IMR-90 (cell line): Measurements from ENCODE around the gene PLA2G15. TPM values are rescaled to one million over a fixed set of nuclear protein-coding genes. Genes with fewer than 3 reads are reported as not detected.

Experiments used
- ATAC-seq: fragments of 200-7000 bp; cut with Tn5 transposase; 2 replicates; pipeline ENCODE4 v1.9.1; 2020; ENCODE audit warnings: low read depth, mild to moderate bottlenecking, moderate library complexity
- BruUV-seq: library from RNA; stranded (reverse); fragments of 400-500 nt; replicated peaks from 2 replicates; lab custom pipeline; 2021; lab: Mats Ljungman, UMichigan
- CTCF ChIA-PET: fragments of 300-600 bp; formaldehyde crosslinking; extraction: SDS; loops from one replicate; lab custom pipeline; 2021; ENCODE audit warnings: antibody characterized with exemption; lab: Yijun Ruan, JAX
- POLR2A ChIA-PET: fragments of 300-600 bp; sonication (Branson Sonifier 250); formaldehyde crosslinking; loops from one replicate; lab custom pipeline; 2022; ENCODE audit warnings: antibody characterized with exemption; ENCODE audit not compliant: unreplicated experiment; lab: Charles Lee
- DNase-seq: peaks from one replicate; pipeline ENCODE4 v3.0.0; 2013
- H2AFZ ChIP-seq: replicated peaks from 2 replicates; pipeline ENCODE3; 2013; ENCODE audit warnings: low read length, mild to moderate bottlenecking; ENCODE audit not compliant: poor library complexity
- H2AK5ac ChIP-seq: 2 replicates; pipeline ENCODE4 v1.6.1; 2013; ENCODE audit warnings: low read depth, low read length, inconsistent platforms
- H2AK9ac ChIP-seq: replicated peaks from 2 replicates; pipeline ENCODE3; 2013; ENCODE audit warnings: mild to moderate bottlenecking, low read depth, low read length, moderate library complexity; ENCODE audit not compliant: poor library complexity
- H2BK120ac ChIP-seq: 2 replicates; pipeline ENCODE4 v1.6.1; 2013; ENCODE audit warnings: low read depth, low read length, inconsistent platforms
- H2BK15ac ChIP-seq: 3 replicates; pipeline ENCODE4 v1.6.1; 2013; ENCODE audit warnings: low read depth, low read length, inconsistent platforms
- H2BK20ac ChIP-seq: 2 replicates; pipeline ENCODE4 v1.6.1; 2013; ENCODE audit warnings: low read depth, mild to moderate bottlenecking, inconsistent platforms, low read length, moderate library complexity
- H2BK5ac ChIP-seq: 2 replicates; pipeline ENCODE4 v1.6.1; 2013; ENCODE audit warnings: mild to moderate bottlenecking, low read depth, low read length, inconsistent platforms; ENCODE audit not compliant: poor library complexity, severe bottlenecking
- H3K14ac ChIP-seq: replicated peaks from 2 replicates; pipeline ENCODE4 v1.6.1; 2013; ENCODE audit warnings: low read depth, low read length, inconsistent platforms
- H3K18ac ChIP-seq: 2 replicates; pipeline ENCODE4 v1.6.1; 2013; ENCODE audit warnings: low read depth, low read length, control low read depth
- H3K23ac ChIP-seq: 2 replicates; pipeline ENCODE4 v1.6.1; 2013; ENCODE audit warnings: low read depth, low read length, inconsistent platforms
- H3K27ac ChIP-seq: 2 replicates; pipeline ENCODE4 v1.5.1; 2013; ENCODE audit warnings: mild to moderate bottlenecking, control low read depth, low read length; ENCODE audit not compliant: insufficient read depth
- H3K27me3 ChIP-seq: 2 replicates; pipeline ENCODE4 v1.6.1; 2013; ENCODE audit warnings: low read length; ENCODE audit not compliant: control insufficient read depth, insufficient read depth
- H3K36me3 ChIP-seq: 2 replicates; pipeline ENCODE4 v1.6.1; 2013; ENCODE audit warnings: low read length, mixed read lengths; ENCODE audit not compliant: control insufficient read depth, insufficient read depth
- H3K4ac ChIP-seq: 2 replicates; pipeline ENCODE4 v1.6.1; 2013; ENCODE audit warnings: low read depth, low read length, inconsistent platforms
- H3K4me1 ChIP-seq: 2 replicates; pipeline ENCODE4 v1.6.1; 2013; ENCODE audit warnings: low read length, mixed read lengths; ENCODE audit not compliant: control insufficient read depth, insufficient read depth
- H3K4me2 ChIP-seq: 2 replicates; pipeline ENCODE4 v1.6.1; 2013; ENCODE audit warnings: low read depth, mild to moderate bottlenecking, control low read depth, low read length, moderate library complexity
- H3K4me3 ChIP-seq: 2 replicates; pipeline ENCODE4 v1.5.1; 2013; ENCODE audit warnings: low read depth, mild to moderate bottlenecking, control low read depth, low read length, moderate library complexity; ENCODE audit not compliant: insufficient read depth
- H3K56ac ChIP-seq: 2 replicates; pipeline ENCODE4 v1.6.1; 2013; ENCODE audit warnings: low read length, inconsistent platforms; ENCODE audit not compliant: insufficient read depth; ENCODE audit errors: extremely low read depth
- H3K79me1 ChIP-seq, 2 experiments: 2 replicates each; pipeline ENCODE4 v1.6.1; 2013; ENCODE audit warnings: low read length in 2 of 2, inconsistent platforms in 1 of 2, low read depth in 1 of 2
- H3K9ac ChIP-seq: 2 replicates; pipeline ENCODE4 v1.6.1; 2013; ENCODE audit warnings: low read depth, low read length, control low read depth
- H3K9me1 ChIP-seq: 2 replicates; pipeline ENCODE4 v1.6.1; 2013; ENCODE audit warnings: low read length, inconsistent platforms; ENCODE audit not compliant: insufficient read depth
- H3K9me3 ChIP-seq: 2 replicates; pipeline ENCODE4 v1.6.1; 2013; ENCODE audit warnings: low read length; ENCODE audit not compliant: control insufficient read depth, insufficient read depth
- H4K20me1 ChIP-seq: 2 replicates; pipeline ENCODE4 v1.6.1; 2013; ENCODE audit warnings: low read length, inconsistent platforms; ENCODE audit not compliant: insufficient read depth
- H4K5ac ChIP-seq: 2 replicates; pipeline ENCODE4 v1.6.1; 2013; ENCODE audit warnings: mild to moderate bottlenecking, low read depth, low read length, control low read depth
- H4K8ac ChIP-seq, 2 experiments: 2 replicates each; pipeline ENCODE4 v1.6.1; 2013; ENCODE audit warnings: low read depth in 2 of 2, low read length in 2 of 2, control low read depth in 1 of 2, inconsistent platforms in 1 of 2
- H4K91ac ChIP-seq: 2 replicates; pipeline ENCODE4 v1.6.1; 2013; ENCODE audit warnings: low read depth, low read length, inconsistent platforms; ENCODE audit not compliant: insufficient read depth
- BHLHE40 ChIP-seq: fragments of 150-350 bp; IDR thresholded peaks from 2 replicates; pipeline ENCODE4 v1.6.1; 2016; ENCODE audit warnings: mild to moderate bottlenecking, low read depth, low read length
- ELK1 ChIP-seq: fragments of 150-350 bp; IDR thresholded peaks from 2 replicates; pipeline ENCODE4 v1.6.1; 2016; ENCODE audit warnings: low read depth, mild to moderate bottlenecking, low read length, moderate library complexity, borderline replicate concordance
- RCOR1 ChIP-seq: IDR thresholded peaks from 2 replicates; pipeline ENCODE4 v1.6.1; 2012; ENCODE audit warnings: mild to moderate bottlenecking, low read length, improper control_type of control experiment; ENCODE audit not compliant: insufficient replicate concordance
- WGBS, 2 experiments: methylation state at CpG; one replicate each; pipeline versions ENCODE4 v1.1.5 to v1.1.7; 2013; ENCODE audit warnings: missing lambda C conversion rate in 2 of 2; ENCODE audit not compliant: insufficient read length in 1 of 2; ENCODE audit errors: extremely low coverage in 2 of 2; 5-methylcytosine and 5-hydroxymethylcytosine counted together
- dilution Hi-C: fragments of 300-500 bp; cut with HindIII; formaldehyde crosslinking; loops from one replicate; pipeline ENCODE4 v1.14.3; 2018; ENCODE audit warnings: low sequenced_read_pairs; ENCODE audit not compliant: unreplicated experiment
- in situ Hi-C: fragments of 300-500 bp; cut with MboI; formaldehyde crosslinking; loops from 3 replicates; pipeline ENCODE4 v1.14.3; 2019; ENCODE audit warnings: low sequenced_read_pairs, inconsistent platforms, mixed read lengths
- intact Hi-C: fragments of 100-400 bp; cut with micrococcal nuclease; formaldehyde crosslinking; loops from 2 replicates; pipeline ENCODE4 v1.10.0; 2022
- polyA plus RNA-seq, 3 experiments: library from polyadenylated mRNA; depleted of rRNA; stranded (reverse); fragments of >200 nt; gene quantifications; 2 replicates each; pipeline ENCODE4 v1.2.3, GENCODE V29; 2012; ENCODE audit warnings: low replicate concordance in 1 of 3
- total RNA-seq: library from RNA; depleted of rRNA; stranded (reverse); fragments of >200 nt; gene quantifications from 2 replicates; pipeline ENCODE4 v1.2.3, GENCODE V29; 2012

PLA2G15 gene
- total and polyA plus RNA-seq, 2 of the 4 experiments (the other 2 are of a cell fraction) = 19.5 to 31.7 TPM

DNA sequence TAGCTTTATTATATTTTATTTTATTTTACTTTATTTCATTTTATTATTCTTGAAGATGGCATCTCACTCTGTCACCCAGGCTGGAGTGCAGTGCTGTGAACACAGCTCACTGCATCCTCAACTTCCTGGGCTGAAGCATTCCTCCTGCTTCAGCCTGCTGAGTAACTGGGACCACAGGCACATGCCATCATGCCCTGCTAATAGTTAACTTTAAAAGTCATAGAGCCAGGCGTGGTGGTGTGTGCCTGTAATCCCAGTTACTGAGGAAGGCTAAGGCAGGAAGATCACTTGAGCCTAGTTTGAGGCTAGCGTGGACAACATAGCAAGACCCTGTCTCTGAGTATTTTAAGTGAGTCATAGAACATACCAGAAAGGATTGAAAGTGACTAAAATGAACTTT is 47.9 kb upstream of the PLA2G15 start:
- H4K20me1 ChIP-seq = peaks cover 14% of the 10 kb centered on the region
- POLR2A ChIA-PET = interaction anchor here (0.6 kb wide), 1 partner anchor 76 kb away, joined by 3 read pairs; no protein-coding TSS in a partner anchor
- 0 out of 2 replicates have a peak, but pooled peaks cover 3% of the 10 kb centered on the region for H3K9me1 ChIP-seq
- H2BK5ac ChIP-seq = no peak overlapping the region
- H3K14ac ChIP-seq = no peak overlapping the region
- no peak overlapping the region for H3K4ac ChIP-seq
- H3K36me3 ChIP-seq = peaks cover 4% of the 10 kb centered on the region; the same call in 1 of the 2 replicates
- H2AK9ac ChIP-seq = no peak overlapping the region
- H2BK20ac ChIP-seq = no peak overlapping the region
- dilution Hi-C loops (no loop called here), in situ Hi-C loops (no loop called here), intact Hi-C loops (no loop called here)
- H3K18ac ChIP-seq = no peak overlapping the region
- no peak overlapping the region for H3K4me2 ChIP-seq
- H4K5ac ChIP-seq = no peak overlapping the region
- H3K4me3 ChIP-seq = no peak overlapping the region
- H2BK120ac ChIP-seq = no peak overlapping the region
- no TSS peak for BruUV-seq
- H4K91ac ChIP-seq = no peak overlapping the region
- no peaks in the 10 kb centered on the region for H3K27me3 ChIP-seq
- H3K9ac ChIP-seq = no peak overlapping the region
- H3K4me1 ChIP-seq = peaks cover 6% of the 10 kb centered on the region
- H3K79me1 ChIP-seq = peaks cover 5 to 9% of the 10 kb centered on the region in 2 experiments; a peak in 2 of 4 replicates
- H2AFZ ChIP-seq = no peak overlapping the region
- H3K56ac ChIP-seq = no peak overlapping the region
- H2BK15ac ChIP-seq = no peak overlapping the region
- H2AK5ac ChIP-seq = no peak overlapping the region
- no peak overlapping the region for H3K23ac ChIP-seq
- no CpG with 5 or more reads among the region's 2 CpGs for WGBS, 2 experiments
- no peak overlapping the region; a peak in 1 of 4 replicates for H4K8ac ChIP-seq
- TF ChIP-seq RCOR1 = no peak
- peak; percentile 31; the same call in 1 of the 2 replicates for TF ChIP-seq BHLHE40
- TF ChIP-seq ELK1 = no peak
- no peak overlapping the region for H3K27ac ChIP-seq
- CTCF ChIA-PET = no interaction called here
- peak; percentile 40 for DNase-seq
- H3K9me3 ChIP-seq = no peaks in the 10 kb centered on the region
- peak; percentile 57 for ATAC-seq
